ENCODE measurements around the gene MPHOSPH8. TPM values are rescaled to one million over a fixed set of nuclear protein-coding genes. Genes with fewer than 3 reads are reported as not detected.
A peak's percentile ranks its signal among the peaks of the same experiment; 100 is the strongest.

The MPHOSPH8 gene
- total RNA-seq, 1 donor from 2014 or later, result 22.9 TPM

DNA sequence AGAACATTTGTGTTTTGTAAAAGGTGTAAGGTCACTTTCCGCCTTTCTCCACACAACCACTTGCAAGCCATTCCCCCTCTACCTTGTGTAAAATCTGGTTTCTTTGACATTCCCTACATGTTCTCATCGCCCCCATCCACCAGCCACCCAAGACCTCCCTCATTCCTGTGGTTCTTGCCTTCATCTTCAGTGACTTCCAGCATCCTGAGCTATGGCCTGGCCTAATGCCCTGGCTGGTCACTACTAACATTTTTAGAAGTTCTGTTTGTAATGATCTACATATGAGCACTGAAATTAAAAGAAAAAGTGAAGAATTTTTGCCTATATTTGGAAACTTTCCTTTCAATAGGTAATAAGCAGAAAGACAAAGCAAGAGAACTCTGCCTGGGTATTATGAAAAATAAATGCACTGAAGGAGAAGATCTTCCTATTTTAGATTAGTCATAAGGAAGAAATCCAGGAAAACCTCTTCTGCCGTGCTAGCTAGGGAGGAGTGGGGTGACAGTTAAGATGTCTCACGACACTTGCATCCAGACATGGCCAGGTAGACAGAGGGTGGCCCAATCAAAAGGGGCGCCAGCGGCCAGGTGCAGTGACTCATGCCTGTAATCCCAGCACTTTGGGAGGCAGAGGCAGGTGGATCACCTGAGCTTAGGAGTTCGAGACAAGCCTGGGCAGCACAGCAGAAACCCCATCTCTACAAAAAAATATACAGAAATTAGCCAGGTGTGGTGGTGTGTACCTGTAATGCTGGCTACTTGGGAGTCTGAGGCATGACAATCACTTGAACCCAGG lies 28.1 kb upstream of the MPHOSPH8 start:
- peaks cover 1% of the 10 kb centered on the region for H3K9me3 Mint-ChIP-seq (ENCODE audit: unreplicated experiment)

DNA sequence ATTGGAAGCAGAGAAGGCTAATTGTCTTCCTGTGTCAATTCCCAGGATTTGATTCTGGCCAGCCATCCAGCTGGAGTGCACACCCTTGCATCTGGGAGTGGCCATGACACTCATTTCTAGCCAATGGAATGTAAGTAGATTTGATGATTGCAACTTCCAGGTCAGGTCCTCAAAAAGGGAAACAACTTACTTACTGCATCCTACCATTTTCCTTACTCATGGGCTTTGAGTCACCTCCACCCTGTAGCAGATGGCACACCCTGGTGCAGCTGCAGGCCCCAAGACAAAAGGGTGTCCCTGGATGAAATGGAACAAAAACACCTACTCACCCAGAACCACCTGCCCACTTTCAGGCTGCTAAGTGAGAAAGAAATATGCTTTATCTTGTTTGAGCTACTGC lies 27.3 kb upstream of the MPHOSPH8 start:
- DNase-seq (ENCODE audit: low read depth) (no peak), FAIRE-seq (no peak)
- H3K27ac ChIP-seq (ENCODE audit: low read depth, low read length), result no peak overlapping the region
- H3K27me3 ChIP-seq (ENCODE audit: insufficient read depth, low read length), result peaks cover 2% of the 10 kb centered on the region
- no peak overlapping the region for H3K4me3 ChIP-seq (ENCODE audit: insufficient read depth, low read depth, low read length)
- H4K20me1 ChIP-seq (ENCODE audit: insufficient read depth, low read length), result peaks cover 4% of the 10 kb centered on the region
- TF ChIP-seq EZH2 (IDR thresholded peaks at IDR 0.05; ENCODE audit: insufficient read depth, low read length) (no peak), CTCF (IDR thresholded peaks at IDR 0.05; ENCODE audit: insufficient read depth, low read depth, low read length) (no peak)
- no peaks in the 10 kb centered on the region for H3K9me3 ChIP-seq (ENCODE audit: insufficient read depth, low read depth, low read length)
- H3K4me1 ChIP-seq (ENCODE audit: insufficient read depth, low read length), result peaks cover 4% of the 10 kb centered on the region
- H3K36me3 ChIP-seq (ENCODE audit: insufficient read depth, low read length), result no peaks in the 10 kb centered on the region
- H2AFZ ChIP-seq (ENCODE audit: low read depth, low read length), result no peak overlapping the region
- no peak overlapping the region for H3K9ac ChIP-seq (ENCODE audit: low read length)
- H3K4me1 Mint-ChIP-seq (ENCODE audit: low read depth, unreplicated experiment), result no peaks in the 10 kb centered on the region
- H3K9me3 Mint-ChIP-seq (ENCODE audit: unreplicated experiment), result peaks cover 1% of the 10 kb centered on the region
- H3K27ac Mint-ChIP-seq (ENCODE audit: unreplicated experiment), result no peak overlapping the region
- peaks cover 5% of the 10 kb centered on the region for H3K79me2 ChIP-seq (ENCODE audit: insufficient read depth, low read length)
- no peak overlapping the region for H3K4me3 Mint-ChIP-seq (ENCODE audit: unreplicated experiment)
- H3K4me2 ChIP-seq (ENCODE audit: low read length), result no peak overlapping the region
- peaks cover 23% of the 10 kb centered on the region for H3K27me3 Mint-ChIP-seq (ENCODE audit: low read depth, unreplicated experiment)
- no peaks in the 10 kb centered on the region for H3K36me3 Mint-ChIP-seq (ENCODE audit: low read depth, unreplicated experiment)

More for the DNA sequence above, 28.1 kb upstream of the MPHOSPH8 start:
- Histone ChIP-seq H3K4me1 (ENCODE audit: insufficient read depth, low read length) (peaks cover 4% of the 10 kb centered on the region), H3K9me3 (ENCODE audit: insufficient read depth, low read depth, low read length) (no peaks in the 10 kb centered on the region), H4K20me1 (ENCODE audit: insufficient read depth, low read length) (peaks cover 4% of the 10 kb centered on the region), H2AFZ (ENCODE audit: low read depth, low read length) (no peak overlapping the region), H3K79me2 (ENCODE audit: insufficient read depth, low read length) (peaks cover 5% of the 10 kb centered on the region), H3K9ac (ENCODE audit: low read length) (no peak overlapping the region), H3K4me3 (ENCODE audit: insufficient read depth, low read depth, low read length) (no peak overlapping the region), H3K27ac (ENCODE audit: low read depth, low read length) (no peak overlapping the region), H3K4me2 (ENCODE audit: low read length) (no peak overlapping the region), H3K27me3 (ENCODE audit: insufficient read depth, low read length) (peaks cover 2% of the 10 kb centered on the region), H3K36me3 (ENCODE audit: insufficient read depth, low read length) (no peaks in the 10 kb centered on the region)
- FAIRE-seq (no peak), DNase-seq (ENCODE audit: low read depth) (peak; percentile 72)
- Mint-ChIP-seq H3K27ac (ENCODE audit: unreplicated experiment) (no peak overlapping the region), H3K4me3 (ENCODE audit: unreplicated experiment) (no peak overlapping the region), H3K27me3 (ENCODE audit: low read depth, unreplicated experiment) (peaks cover 28% of the 10 kb centered on the region), H3K36me3 (ENCODE audit: low read depth, unreplicated experiment) (no peaks in the 10 kb centered on the region), H3K4me1 (ENCODE audit: low read depth, unreplicated experiment) (no peaks in the 10 kb centered on the region)
- TF ChIP-seq EZH2 (IDR thresholded peaks at IDR 0.05; ENCODE audit: insufficient read depth, low read length), result no peak
- no peak for TF ChIP-seq CTCF (IDR thresholded peaks at IDR 0.05; ENCODE audit: insufficient read depth, low read depth, low read length)

DNA sequence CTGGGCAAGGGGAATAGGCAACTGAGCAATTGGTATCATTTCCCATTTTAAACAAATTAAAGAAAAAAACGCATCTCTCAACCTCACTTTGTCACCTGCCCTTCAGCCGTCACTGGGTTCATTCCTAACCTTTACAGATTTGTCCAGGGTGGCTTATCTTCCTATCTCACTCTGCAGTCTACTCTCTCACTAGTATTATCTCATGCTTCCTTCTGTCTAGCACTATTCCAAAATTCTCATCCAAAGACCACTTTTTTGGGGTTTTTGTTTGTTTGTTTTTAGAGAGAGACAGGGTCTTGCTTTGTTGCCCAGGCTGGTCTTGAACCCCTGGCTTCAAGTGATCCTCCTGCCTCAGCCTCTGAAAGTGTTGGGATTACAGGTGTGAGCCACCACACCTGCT lies 26.7 kb upstream of the MPHOSPH8 start:
- no peak overlapping the region for H3K27ac ChIP-seq (ENCODE audit: low read depth, low read length)
- H3K27me3 ChIP-seq (ENCODE audit: insufficient read depth, low read length), result peaks cover 2% of the 10 kb centered on the region
- no peaks in the 10 kb centered on the region for H3K36me3 Mint-ChIP-seq (ENCODE audit: low read depth, unreplicated experiment)
- DNase-seq (ENCODE audit: low read depth) (no peak), FAIRE-seq (no peak)
- H3K9ac ChIP-seq (ENCODE audit: low read length), result no peak overlapping the region
- no peak overlapping the region for H3K27ac Mint-ChIP-seq (ENCODE audit: unreplicated experiment)
- H3K27me3 Mint-ChIP-seq (ENCODE audit: low read depth, unreplicated experiment), result peaks cover 23% of the 10 kb centered on the region
- H3K4me1 ChIP-seq (ENCODE audit: insufficient read depth, low read length), result peaks cover 4% of the 10 kb centered on the region
- H3K4me2 ChIP-seq (ENCODE audit: low read length), result no peak overlapping the region
- peaks cover 1% of the 10 kb centered on the region for H3K9me3 Mint-ChIP-seq (ENCODE audit: unreplicated experiment)
- H3K79me2 ChIP-seq (ENCODE audit: insufficient read depth, low read length), result peaks cover 5% of the 10 kb centered on the region
- no peak overlapping the region for H2AFZ ChIP-seq (ENCODE audit: low read depth, low read length)
- H3K4me3 Mint-ChIP-seq (ENCODE audit: unreplicated experiment), result no peak overlapping the region
- H4K20me1 ChIP-seq (ENCODE audit: insufficient read depth, low read length), result peaks cover 4% of the 10 kb centered on the region
- H3K4me1 Mint-ChIP-seq (ENCODE audit: low read depth, unreplicated experiment), result no peaks in the 10 kb centered on the region
- H3K36me3 ChIP-seq (ENCODE audit: insufficient read depth, low read length), result no peaks in the 10 kb centered on the region
- H3K9me3 ChIP-seq (ENCODE audit: insufficient read depth, low read depth, low read length), result no peaks in the 10 kb centered on the region
- no peak for TF ChIP-seq EZH2 (IDR thresholded peaks at IDR 0.05; ENCODE audit: insufficient read depth, low read length)
- no peak for TF ChIP-seq CTCF (IDR thresholded peaks at IDR 0.05; ENCODE audit: insufficient read depth, low read depth, low read length)
- H3K4me3 ChIP-seq (ENCODE audit: insufficient read depth, low read depth, low read length), result no peak overlapping the region
